ENCODE measurements around the gene CD9.

GRCh38 chr12:6214633-6215032 is 14.4 kb downstream of the CD9 start:
- TF ChIP-seq, protein P1, sequence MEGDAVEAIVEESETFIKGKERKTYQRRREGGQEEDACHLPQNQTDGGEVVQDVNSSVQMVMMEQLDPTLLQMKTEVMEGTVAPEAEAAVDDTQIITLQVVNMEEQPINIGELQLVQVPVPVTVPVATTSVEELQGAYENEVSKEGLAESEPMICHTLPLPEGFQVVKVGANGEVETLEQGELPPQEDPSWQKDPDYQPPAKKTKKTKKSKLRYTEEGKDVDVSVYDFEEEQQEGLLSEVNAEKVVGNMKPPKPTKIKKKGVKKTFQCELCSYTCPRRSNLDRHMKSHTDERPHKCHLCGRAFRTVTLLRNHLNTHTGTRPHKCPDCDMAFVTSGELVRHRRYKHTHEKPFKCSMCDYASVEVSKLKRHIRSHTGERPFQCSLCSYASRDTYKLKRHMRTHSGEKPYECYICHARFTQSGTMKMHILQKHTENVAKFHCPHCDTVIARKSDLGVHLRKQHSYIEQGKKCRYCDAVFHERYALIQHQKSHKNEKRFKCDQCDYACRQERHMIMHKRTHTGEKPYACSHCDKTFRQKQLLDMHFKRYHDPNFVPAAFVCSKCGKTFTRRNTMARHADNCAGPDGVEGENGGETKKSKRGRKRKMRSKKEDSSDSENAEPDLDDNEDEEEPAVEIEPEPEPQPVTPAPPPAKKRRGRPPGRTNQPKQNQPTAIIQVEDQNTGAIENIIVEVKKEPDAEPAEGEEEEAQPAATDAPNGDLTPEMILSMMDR (optimal IDR thresholded peaks at IDR 0.05 in 1 of 3, IDR thresholded peaks at IDR 0.05 in 1 of 3, conservative IDR thresholded peaks at IDR 0.05 in 1 of 3; ENCODE audit: extremely low read depth in 1 of 3, insufficient read depth in 2 of 3, low read length in 3 of 3): no peak
- TF ChIP-seq EZH2 (IDR thresholded peaks at IDR 0.05; ENCODE audit: low read length): no peak
